Measurements from ENCODE around the gene LYRM2.

GRCh38 chr6:89610149-89610642 lies 28.4 kb downstream of the LYRM2 start:
- no peak for TF ChIP-seq POLR2A (IDR thresholded peaks at IDR 0.05)
- TF ChIP-seq, protein P1, sequence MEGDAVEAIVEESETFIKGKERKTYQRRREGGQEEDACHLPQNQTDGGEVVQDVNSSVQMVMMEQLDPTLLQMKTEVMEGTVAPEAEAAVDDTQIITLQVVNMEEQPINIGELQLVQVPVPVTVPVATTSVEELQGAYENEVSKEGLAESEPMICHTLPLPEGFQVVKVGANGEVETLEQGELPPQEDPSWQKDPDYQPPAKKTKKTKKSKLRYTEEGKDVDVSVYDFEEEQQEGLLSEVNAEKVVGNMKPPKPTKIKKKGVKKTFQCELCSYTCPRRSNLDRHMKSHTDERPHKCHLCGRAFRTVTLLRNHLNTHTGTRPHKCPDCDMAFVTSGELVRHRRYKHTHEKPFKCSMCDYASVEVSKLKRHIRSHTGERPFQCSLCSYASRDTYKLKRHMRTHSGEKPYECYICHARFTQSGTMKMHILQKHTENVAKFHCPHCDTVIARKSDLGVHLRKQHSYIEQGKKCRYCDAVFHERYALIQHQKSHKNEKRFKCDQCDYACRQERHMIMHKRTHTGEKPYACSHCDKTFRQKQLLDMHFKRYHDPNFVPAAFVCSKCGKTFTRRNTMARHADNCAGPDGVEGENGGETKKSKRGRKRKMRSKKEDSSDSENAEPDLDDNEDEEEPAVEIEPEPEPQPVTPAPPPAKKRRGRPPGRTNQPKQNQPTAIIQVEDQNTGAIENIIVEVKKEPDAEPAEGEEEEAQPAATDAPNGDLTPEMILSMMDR (IDR thresholded peaks at IDR 0.05): peak; percentile 56 to 88 (median 73)
- TF ChIP-seq POLR2AphosphoS5 (IDR thresholded peaks at IDR 0.05): no peak
- TF ChIP-seq EP300 (IDR thresholded peaks at IDR 0.05): no peak
